Central memory CD8-positive, alpha-beta T cell (primary cell): ENCODE results near the gene CARMIL1.

Source experiments
- ATAC-seq: fragments of 150-1000 bp; cut with Tn5 transposase; replicated peaks from 2 replicates; pipeline ENCODE4 v1.10.0; 2022; ENCODE audit warnings: mild to moderate bottlenecking, moderate FRiP score, moderate number of reproducible peaks; ENCODE audit not compliant: poor library complexity, severe bottlenecking; ENCODE audit errors: extremely low read depth
- DNase-seq, 2 donors: peaks; one replicate each; pipeline ENCODE4 v3.0.0; 2021; ENCODE audit warnings: low spot score in 2 of 2
- H3K27ac Mint-ChIP-seq: one replicate; pipeline ENCODE4 v1.8.0; 2022; ENCODE audit warnings: low read depth, mild to moderate bottlenecking, moderate library complexity, mixed read lengths
- H3K27me3 Mint-ChIP-seq: one replicate; pipeline ENCODE4 v1.8.0; 2022; ENCODE audit warnings: mixed read lengths
- H3K36me3 Mint-ChIP-seq: one replicate; pipeline ENCODE4 v1.8.0; 2022; ENCODE audit warnings: mild to moderate bottlenecking, moderate library complexity, mixed read lengths; ENCODE audit not compliant: insufficient read depth
- H3K4me1 Mint-ChIP-seq: one replicate; pipeline ENCODE4 v1.8.0; 2022; ENCODE audit warnings: mixed read lengths
- H3K4me3 Mint-ChIP-seq: one replicate; pipeline ENCODE4 v1.8.0; 2022; ENCODE audit warnings: mild to moderate bottlenecking, moderate library complexity, mixed read lengths
- H3K9me3 Mint-ChIP-seq: one replicate; pipeline ENCODE4 v1.8.0; 2022; ENCODE audit warnings: mixed read lengths

CARMIL1 gene

GRCh38 chr6:25333471-25333870, 54.3 kb downstream of the CARMIL1 start:
- DNase-seq, result no peak
- Mint-ChIP-seq H3K27me3 (no peaks in the 10 kb centered on the region), H3K4me3 (no peak overlapping the region), H3K27ac (no peak overlapping the region), H3K4me1 (peaks cover 7% of the 10 kb centered on the region), H3K36me3 (peaks cover 1% of the 10 kb centered on the region), H3K9me3 (no peaks in the 10 kb centered on the region)
- no peak for ATAC-seq

- no peaks in the 10 kb centered on the region for H3K27me3 Mint-ChIP-seq
- no peaks in the 10 kb centered on the region for H3K9me3 Mint-ChIP-seq
- H3K4me1 Mint-ChIP-seq, result peaks cover 4% of the 10 kb centered on the region
- peaks cover 1% of the 10 kb centered on the region for H3K36me3 Mint-ChIP-seq
- H3K4me3 Mint-ChIP-seq, result no peak overlapping the region
- DNase-seq (no peak), ATAC-seq (no peak)
- H3K27ac Mint-ChIP-seq, result no peak overlapping the region
These were observed 55.6 kb downstream of the CARMIL1 start for GRCh38 chr6:25334793-25335192.

DNA sequence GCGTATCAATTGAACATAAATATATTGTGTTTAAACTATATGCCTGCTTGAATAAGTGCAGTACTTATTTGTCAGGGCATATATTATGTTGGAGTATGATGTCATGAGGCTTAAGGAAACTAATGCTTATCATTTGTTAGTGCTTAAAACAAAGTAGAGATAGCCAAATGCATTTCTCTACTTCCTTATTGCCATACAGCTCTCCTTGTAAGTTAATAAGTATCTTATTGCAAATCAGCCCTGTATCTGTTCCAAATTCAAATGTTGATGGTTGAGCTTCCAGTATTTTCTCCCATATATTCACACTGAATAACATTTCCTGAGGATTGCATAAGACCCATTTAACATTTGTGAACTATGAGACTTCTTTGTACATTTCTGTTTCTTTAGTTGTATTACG, 57.8 kb downstream of the CARMIL1 start:
- Mint-ChIP-seq H3K9me3 (no peaks in the 10 kb centered on the region), H3K27me3 (no peaks in the 10 kb centered on the region), H3K27ac (no peak overlapping the region), H3K36me3 (peaks cover 1% of the 10 kb centered on the region), H3K4me1 (no peaks in the 10 kb centered on the region), H3K4me3 (no peak overlapping the region)
- ATAC-seq, result no peak
- DNase-seq, result no peak

GRCh38 chr6:25337431-25337830, 58.3 kb downstream of the CARMIL1 start:
- ATAC-seq (no peak), DNase-seq (no peak)
- H3K4me3 Mint-ChIP-seq, result no peak overlapping the region
- H3K27me3 Mint-ChIP-seq, result no peaks in the 10 kb centered on the region
- no peaks in the 10 kb centered on the region for H3K36me3 Mint-ChIP-seq
- H3K9me3 Mint-ChIP-seq, result no peaks in the 10 kb centered on the region
- H3K4me1 Mint-ChIP-seq, result no peaks in the 10 kb centered on the region
- no peak overlapping the region for H3K27ac Mint-ChIP-seq

DNA sequence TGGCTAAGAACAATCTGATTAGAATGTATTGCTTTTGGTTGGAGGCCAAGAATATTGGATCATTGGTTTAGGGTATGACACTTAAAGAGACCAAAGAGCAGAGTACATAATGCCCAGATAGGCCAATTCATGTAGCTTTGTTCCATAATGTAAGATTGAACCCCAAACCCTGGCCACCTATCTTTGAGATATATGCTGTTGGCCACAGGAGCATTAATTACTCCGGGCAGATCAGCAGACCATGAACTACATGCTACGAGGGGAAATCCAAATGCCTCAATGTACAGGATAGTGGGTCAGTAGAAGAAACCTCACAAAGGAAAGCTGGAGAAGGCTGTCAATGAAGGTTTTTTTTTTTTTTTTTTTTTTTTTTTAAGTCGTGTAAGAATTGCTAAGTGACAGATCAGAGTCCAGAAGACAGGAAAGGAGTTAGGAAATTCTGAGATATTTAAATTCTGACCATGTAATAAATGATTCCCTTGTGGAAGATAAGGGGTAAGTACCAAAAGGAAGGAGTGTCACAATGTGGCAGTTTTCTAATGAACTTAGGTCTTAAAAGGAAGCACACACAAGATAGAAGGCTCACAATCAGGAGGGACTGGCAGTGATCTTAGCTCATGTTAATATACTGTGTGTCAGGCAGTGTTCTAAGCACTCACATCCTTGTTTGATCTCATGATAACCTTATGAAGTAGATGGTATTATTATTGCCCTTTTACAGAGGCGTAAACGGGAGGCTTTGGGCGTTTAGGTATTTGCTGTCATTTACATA, 61.4 kb downstream of the CARMIL1 start:
- H3K9me3 Mint-ChIP-seq, result no peaks in the 10 kb centered on the region
- no peak overlapping the region for H3K27ac Mint-ChIP-seq
- ATAC-seq, result no peak
- H3K4me1 Mint-ChIP-seq, result no peaks in the 10 kb centered on the region
- no peak overlapping the region for H3K4me3 Mint-ChIP-seq
- no peaks in the 10 kb centered on the region for H3K27me3 Mint-ChIP-seq
- no peak for DNase-seq
- no peaks in the 10 kb centered on the region for H3K36me3 Mint-ChIP-seq

DNA sequence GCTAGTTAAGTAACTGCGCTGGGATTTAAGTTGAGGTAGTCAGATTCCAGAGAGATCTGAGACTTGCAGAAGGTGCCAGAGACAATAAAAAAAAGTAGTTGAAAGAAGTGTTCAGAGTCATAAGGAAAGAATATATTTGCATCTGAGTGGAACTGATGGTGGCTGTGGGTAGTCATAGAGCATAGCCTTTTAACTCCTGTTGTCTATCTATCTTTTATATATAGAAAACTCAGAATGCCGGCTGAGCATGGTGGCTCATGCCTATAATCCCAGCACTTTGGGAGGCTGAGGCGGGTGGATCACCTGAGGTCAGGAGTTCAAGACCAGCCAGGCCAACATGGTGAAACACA, 62.0 kb downstream of the CARMIL1 start:
- H3K27ac Mint-ChIP-seq, result no peak overlapping the region
- ATAC-seq (no peak), DNase-seq (no peak)
- H3K36me3 Mint-ChIP-seq, result no peaks in the 10 kb centered on the region
- H3K9me3 Mint-ChIP-seq, result no peaks in the 10 kb centered on the region
- H3K4me1 Mint-ChIP-seq, result no peaks in the 10 kb centered on the region
- H3K4me3 Mint-ChIP-seq, result no peak overlapping the region
- no peaks in the 10 kb centered on the region for H3K27me3 Mint-ChIP-seq

DNA sequence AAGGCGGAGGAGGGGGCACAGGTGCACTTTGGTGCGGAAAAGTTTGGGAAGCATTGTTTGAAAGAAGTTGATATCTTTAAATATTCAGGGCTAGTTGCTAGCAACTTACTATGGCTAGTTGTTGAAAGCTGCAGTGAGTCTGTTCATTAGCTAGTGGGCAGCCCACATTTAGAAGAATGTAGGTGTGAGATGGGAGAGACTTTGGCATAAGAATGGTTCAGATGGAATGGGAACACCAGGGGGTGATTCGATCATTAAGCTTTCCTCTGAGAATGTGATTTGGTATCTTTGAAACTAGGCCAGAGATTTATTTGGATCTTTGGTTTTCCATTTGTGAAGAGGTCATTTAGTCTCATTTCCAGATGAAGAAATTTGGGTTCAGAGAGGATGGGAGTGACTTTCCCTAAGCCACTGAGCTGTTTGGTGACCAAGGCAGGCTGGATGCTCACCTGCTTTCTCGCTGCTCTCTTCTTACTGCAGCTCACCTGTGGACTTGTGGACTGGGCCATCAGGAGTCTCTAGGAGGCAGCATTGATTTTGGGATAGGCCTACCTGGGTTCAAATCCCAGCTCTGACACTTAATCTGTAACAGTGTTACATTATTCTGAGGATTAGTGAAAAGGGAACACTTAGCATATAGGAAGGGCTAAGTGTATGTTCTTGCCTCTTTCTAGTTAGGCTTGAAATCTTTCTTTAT, 62.9 kb downstream of the CARMIL1 start:
- H3K9me3 Mint-ChIP-seq, result no peaks in the 10 kb centered on the region
- DNase-seq (no peak), ATAC-seq (no peak)
- H3K4me3 Mint-ChIP-seq, result no peak overlapping the region
- H3K27ac Mint-ChIP-seq, result no peak overlapping the region
- H3K36me3 Mint-ChIP-seq, result no peaks in the 10 kb centered on the region
- no peaks in the 10 kb centered on the region for H3K27me3 Mint-ChIP-seq
- no peaks in the 10 kb centered on the region for H3K4me1 Mint-ChIP-seq

- DNase-seq (no peak), ATAC-seq (no peak)
- H3K4me3 Mint-ChIP-seq, result no peak overlapping the region
- H3K4me1 Mint-ChIP-seq, result no peaks in the 10 kb centered on the region
- no peaks in the 10 kb centered on the region for H3K27me3 Mint-ChIP-seq
- no peak overlapping the region for H3K27ac Mint-ChIP-seq
- H3K9me3 Mint-ChIP-seq, result no peaks in the 10 kb centered on the region
- no peaks in the 10 kb centered on the region for H3K36me3 Mint-ChIP-seq
These were observed 63.6 kb downstream of the CARMIL1 start for GRCh38 chr6:25342802-25343201.

DNA sequence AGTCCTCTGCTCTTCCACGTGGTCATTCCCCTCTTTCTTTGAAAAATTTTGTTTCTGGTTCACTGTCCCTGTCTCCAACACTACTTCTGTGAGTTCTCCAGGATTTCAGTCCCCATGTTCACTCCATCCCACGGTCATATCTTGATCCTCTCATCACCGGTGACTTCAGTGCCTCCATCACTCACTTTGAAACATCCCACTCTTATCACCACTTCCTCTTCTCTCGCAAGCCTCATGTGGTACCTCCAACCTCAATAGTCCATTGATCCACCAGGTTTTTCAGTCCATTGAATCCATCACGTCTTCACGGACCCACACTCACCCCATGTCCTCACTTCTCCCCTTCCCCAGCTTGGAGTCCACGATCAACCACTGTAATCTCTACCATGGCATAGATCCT, 64.8 kb downstream of the CARMIL1 start:
- DNase-seq, result no peak
- H3K4me3 Mint-ChIP-seq, result no peak overlapping the region

GRCh38 chr6:25344827-25345226, 65.7 kb downstream of the CARMIL1 start:
- H3K4me3 Mint-ChIP-seq, result no peak overlapping the region
- H3K36me3 Mint-ChIP-seq, result no peaks in the 10 kb centered on the region
- H3K4me1 Mint-ChIP-seq, result no peaks in the 10 kb centered on the region
- no peaks in the 10 kb centered on the region for H3K9me3 Mint-ChIP-seq
- H3K27ac Mint-ChIP-seq, result no peak overlapping the region
- DNase-seq, result no peak
- no peak for ATAC-seq
- no peaks in the 10 kb centered on the region for H3K27me3 Mint-ChIP-seq

More for the DNA sequence above, 64.8 kb downstream of the CARMIL1 start:
- Mint-ChIP-seq H3K4me1 (no peaks in the 10 kb centered on the region), H3K27ac (no peak overlapping the region), H3K27me3 (no peaks in the 10 kb centered on the region), H3K9me3 (no peaks in the 10 kb centered on the region), H3K36me3 (no peaks in the 10 kb centered on the region)
- ATAC-seq, result no peak

DNA sequence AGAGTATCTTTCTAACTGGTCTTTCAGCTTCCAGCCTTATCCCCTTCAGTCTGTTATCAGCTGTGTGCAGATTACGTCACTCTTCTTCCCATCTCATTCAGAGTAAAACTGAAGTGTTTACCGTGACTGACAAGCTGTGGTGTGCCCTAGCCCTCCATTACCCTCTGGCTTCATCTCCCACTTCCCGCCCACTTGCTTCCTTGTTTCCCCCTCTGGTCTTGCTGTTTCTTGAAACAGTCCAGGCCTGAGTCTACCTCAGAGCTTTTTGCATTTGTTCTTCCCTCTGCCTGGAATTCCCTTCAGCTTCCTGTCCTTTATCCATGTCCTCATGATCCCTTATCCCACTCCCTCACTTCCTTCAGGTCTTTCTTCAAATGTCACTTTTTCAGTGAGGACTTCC, 66.9 kb downstream of the CARMIL1 start:
- H3K36me3 Mint-ChIP-seq, result no peaks in the 10 kb centered on the region
- no peaks in the 10 kb centered on the region for H3K9me3 Mint-ChIP-seq
- peaks cover 6% of the 10 kb centered on the region for H3K4me1 Mint-ChIP-seq
- H3K27ac Mint-ChIP-seq, result no peak overlapping the region
- H3K4me3 Mint-ChIP-seq, result no peak overlapping the region
- H3K27me3 Mint-ChIP-seq, result no peaks in the 10 kb centered on the region
- ATAC-seq, result no peak
- DNase-seq, result no peak

GRCh38 chr6:25350573-25350972, 71.4 kb downstream of the CARMIL1 start:
- no peak for ATAC-seq
- H3K27me3 Mint-ChIP-seq, result no peaks in the 10 kb centered on the region
- H3K4me3 Mint-ChIP-seq, result no peak overlapping the region
- peaks cover 6% of the 10 kb centered on the region for H3K4me1 Mint-ChIP-seq
- no peak for DNase-seq
- H3K36me3 Mint-ChIP-seq, result peaks cover 2% of the 10 kb centered on the region
- H3K27ac Mint-ChIP-seq, result no peak overlapping the region
- no peaks in the 10 kb centered on the region for H3K9me3 Mint-ChIP-seq

DNA sequence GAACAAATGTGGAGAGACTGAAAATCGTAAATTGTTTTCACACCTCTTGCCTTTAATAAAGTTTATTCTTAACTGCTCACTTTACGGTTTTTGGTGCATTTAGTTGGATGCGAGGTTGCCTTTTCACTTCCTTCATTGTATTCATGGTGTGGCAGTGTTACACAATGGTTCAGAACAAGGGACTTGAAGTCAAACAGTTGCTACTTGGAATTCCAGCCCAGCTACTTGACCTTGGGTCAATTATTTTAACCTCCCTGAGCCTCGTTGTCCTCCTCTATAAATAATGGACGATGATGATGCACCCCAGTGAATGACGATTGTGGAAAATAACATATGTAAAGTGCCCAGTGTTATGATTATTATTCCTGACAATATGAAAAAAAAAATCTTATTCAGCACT, 72.3 kb downstream of the CARMIL1 start:
- H3K4me3 Mint-ChIP-seq, result no peak overlapping the region
- H3K9me3 Mint-ChIP-seq, result no peaks in the 10 kb centered on the region
- ATAC-seq, result no peak
- peaks cover 6% of the 10 kb centered on the region for H3K4me1 Mint-ChIP-seq
- DNase-seq, result no peak
- no peaks in the 10 kb centered on the region for H3K27me3 Mint-ChIP-seq
- peaks cover 2% of the 10 kb centered on the region for H3K36me3 Mint-ChIP-seq
- no peak overlapping the region for H3K27ac Mint-ChIP-seq
